Eye (tissue), 1 donor: ENCODE data around the gene OR6Q1.
"Not testable (repeated sequence)": the region's sequence is repeated elsewhere in the genome, so short reads cannot be mapped to it uniquely, and the experiment has no call there.

Experiments
- DNase-seq: peaks from one replicate; pipeline ENCODE4 v3.0.0-alpha.2; 2015

OR6Q1 gene, protein sequence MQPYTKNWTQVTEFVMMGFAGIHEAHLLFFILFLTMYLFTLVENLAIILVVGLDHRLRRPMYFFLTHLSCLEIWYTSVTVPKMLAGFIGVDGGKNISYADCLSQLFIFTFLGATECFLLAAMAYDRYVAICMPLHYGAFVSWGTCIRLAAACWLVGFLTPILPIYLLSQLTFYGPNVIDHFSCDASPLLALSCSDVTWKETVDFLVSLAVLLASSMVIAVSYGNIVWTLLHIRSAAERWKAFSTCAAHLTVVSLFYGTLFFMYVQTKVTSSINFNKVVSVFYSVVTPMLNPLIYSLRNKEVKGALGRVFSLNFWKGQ

DNA sequence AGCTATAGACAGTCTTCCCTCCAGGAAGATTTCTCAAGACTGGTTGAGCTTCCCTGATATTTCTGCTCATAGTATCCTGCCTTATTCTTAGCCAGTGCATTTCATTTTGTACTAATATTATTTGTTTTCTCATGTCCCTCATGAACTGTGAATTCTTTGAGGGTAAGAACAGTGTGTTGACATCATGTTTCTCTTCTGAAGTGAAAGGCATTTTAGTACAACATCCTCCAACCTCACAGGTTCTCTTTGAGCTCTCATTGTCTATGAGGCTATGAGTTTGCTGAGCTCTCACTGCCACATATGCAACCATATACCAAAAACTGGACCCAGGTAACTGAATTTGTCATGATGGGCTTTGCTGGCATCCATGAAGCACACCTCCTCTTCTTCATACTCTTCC lies at the start of gene OR6Q1:
Gene OR6Q1 (plus strand): TSS at position 301 of the 400 bp plus-strand sequence. CDS start 0 bp downstream, at position 301.
- no peak for DNase-seq

DNA sequence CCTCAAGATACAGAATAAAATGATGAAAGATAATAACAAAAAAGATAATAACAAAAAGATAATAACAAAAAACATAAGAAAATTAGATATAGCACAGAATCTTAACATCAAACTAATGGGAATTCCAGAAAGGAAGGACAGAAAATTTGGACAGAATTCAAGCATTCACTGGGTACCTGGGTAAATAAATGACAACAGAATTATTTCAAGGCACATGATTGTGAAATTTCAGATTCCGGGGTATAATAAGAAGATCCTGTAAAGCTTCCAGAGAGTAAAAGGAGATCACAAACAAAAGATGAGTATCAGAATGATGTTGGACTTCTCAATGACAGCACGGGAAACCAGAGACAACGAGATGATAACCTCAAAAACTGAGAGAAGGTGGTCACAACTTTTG lies 49.2 kb upstream of the OR6Q1 start:
- DNase-seq, result no peak

DNA sequence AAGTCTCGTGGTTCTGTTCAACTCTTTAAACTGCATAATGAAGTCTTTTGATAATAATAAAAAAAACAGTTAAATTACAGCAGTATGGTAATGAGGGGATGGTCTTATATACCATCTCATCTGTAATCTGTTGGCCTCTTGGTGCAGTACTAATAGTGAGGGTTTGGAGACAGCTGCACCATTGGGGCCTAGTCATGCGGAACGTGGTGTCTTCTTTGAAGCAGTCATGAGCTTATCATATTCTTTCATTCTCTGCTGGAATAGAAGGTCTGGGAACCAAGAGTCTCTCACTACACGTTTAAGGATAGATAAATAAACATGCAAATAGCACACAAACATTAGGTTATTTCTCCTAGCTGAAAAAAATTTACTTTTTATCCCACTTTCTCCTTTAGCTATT lies 48.0 kb upstream of the OR6Q1 start:
- DNase-seq, result peak; percentile 50

- peak; percentile 3 for DNase-seq
These were observed 47.6 kb upstream of the OR6Q1 start for GRCh38 chr11:57983191-57983590.

GRCh38 chr11:57999523-57999922 lies 31.2 kb upstream of the OR6Q1 start:
- DNase-seq, result not testable (repeated sequence)

DNA sequence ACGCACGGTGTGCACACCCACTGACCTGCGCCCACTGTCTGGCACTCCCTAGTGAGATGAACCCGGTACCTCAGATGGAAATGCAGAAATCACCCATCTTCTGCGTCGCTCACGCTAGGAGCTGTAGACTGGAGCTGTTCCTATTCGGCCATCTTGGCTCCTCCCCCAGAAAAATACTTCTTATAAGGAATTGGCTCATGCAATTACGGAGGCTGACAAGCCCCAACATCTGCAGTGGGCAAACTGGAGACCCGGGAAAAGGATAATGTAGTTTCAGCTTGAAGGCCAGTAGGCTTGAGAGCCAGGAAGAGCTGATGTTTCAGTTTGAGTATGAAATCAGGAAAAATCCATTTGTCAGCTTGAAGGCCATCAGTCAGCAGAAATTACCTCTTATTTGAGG lies 30.7 kb upstream of the OR6Q1 start:
- not testable (repeated sequence) for DNase-seq

- no peak for DNase-seq
These were observed 30.1 kb upstream of the OR6Q1 start for GRCh38 chr11:58000699-58001098.

DNA sequence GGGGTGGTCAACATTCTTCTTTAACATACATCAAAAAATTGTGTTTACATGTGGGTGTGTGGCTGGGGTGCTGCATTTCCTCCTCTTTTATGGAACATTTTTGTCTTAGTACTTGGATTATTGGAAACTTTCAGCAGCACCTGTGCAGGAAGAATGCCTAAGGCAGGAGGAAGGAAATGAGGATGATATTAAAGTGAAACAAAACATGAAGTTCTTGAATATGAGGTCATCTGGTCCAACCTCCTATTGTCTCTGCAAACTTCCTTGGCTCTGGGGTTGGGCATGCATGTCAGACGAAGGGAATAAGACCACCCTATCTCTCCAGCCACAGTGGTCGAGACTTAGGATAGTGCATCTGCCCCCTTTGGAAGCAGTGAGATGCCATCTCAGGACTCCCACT lies 27.7 kb upstream of the OR6Q1 start:
- DNase-seq, result no peak

GRCh38 chr11:58003591-58003990 lies 27.2 kb upstream of the OR6Q1 start:
- DNase-seq, result no peak

GRCh38 chr11:58004664-58005063 lies 26.1 kb upstream of the OR6Q1 start:
- DNase-seq, result no peak

GRCh38 chr11:58006940-58007339 lies 23.8 kb upstream of the OR6Q1 start:
- no peak for DNase-seq

GRCh38 chr11:58011771-58012170 lies 19.0 kb upstream of the OR6Q1 start:
- no peak for DNase-seq

GRCh38 chr11:58023435-58023931 lies 7.3 kb upstream of the OR6Q1 start, which contains the start of gene OR9Q1:
TSS of gene OR9Q1 (plus strand) at chr11:58023881. CDS start at chr11:58179445, 155,564 bp downstream.
- DNase-seq, result no peak

- no peak for DNase-seq
These were observed 6.1 kb upstream of the OR6Q1 start for GRCh38 chr11:58024601-58025091.

- no peak for DNase-seq
These were observed 3.4 kb upstream of the OR6Q1 start for GRCh38 chr11:58027341-58027740.

DNA sequence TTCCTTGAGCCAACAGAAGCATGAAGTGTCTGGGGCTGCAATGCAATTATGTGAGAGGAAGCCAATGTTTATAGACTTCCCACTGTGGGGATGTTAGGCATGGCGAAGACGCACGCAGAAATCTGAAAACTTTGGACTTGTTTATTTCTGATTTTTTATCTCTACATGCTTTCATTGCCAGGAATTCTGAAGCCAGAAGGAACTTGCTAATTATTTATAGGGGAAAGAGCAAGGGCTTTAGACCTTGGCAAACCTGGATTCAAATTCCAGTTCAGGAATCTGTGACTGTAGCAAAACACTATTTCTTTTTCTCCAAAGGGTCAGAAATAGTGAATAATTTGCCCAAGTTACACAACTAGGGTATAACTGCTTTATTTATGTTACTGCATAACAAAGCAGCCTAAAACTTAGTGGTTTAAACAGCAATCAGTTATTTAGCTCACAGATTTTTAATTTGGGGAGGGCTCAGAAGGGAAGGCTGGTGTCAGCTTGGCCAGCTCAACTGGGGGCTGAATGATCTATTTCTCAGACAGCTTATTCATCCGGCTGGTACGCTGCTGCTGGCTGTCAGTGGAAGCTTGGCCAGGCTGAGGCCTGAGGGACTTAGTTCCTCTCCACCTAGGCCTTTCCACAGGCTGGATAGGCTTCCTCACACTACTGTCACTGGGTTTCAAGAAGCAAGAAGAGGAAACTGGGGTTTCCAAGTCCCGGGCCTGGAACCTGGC lies 1.9 kb upstream of the OR6Q1 start:
- no peak for DNase-seq

GRCh38 chr11:58034471-58034870 lies 3.7 kb downstream of the OR6Q1 start:
- DNase-seq, result no peak

DNA sequence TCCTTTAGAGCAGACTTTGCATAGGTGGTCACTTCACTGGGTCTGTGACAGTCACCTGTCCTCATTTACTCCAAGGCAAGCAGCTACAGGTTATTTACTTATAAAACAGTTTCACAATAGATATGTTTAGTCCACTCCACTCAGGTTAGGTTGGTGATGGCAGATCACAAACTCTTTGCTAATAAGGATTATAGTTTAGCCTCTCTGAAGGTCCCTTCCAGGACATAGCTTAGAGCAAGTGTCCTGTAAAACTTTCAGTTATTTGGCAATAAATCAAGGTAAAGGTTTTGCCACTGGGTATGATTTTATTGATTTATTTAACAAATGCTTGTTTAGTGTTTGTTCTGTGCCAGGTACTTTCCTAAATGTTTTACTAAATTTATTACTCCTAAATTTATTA lies 8.8 kb downstream of the OR6Q1 start:
- no peak for DNase-seq

DNA sequence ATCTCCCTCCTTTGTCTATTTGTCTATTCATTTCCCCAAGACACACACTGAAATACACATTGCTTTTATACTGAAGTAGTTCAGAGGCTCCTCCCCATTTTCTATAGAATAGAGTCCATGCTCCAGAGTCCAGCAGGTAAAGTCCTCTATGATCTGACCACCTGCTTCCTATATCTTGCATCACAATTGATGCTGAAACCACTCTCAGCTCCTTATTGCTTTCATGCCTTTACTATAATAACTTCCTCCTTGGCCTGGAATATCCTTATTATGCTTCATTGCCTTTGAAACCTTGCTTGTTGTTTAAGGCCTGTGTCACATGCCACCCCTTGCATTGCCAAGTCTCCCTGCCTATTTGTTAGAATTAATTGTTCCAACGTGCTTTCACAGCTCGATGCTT lies 12.6 kb downstream of the OR6Q1 start:
- no peak for DNase-seq

DNA sequence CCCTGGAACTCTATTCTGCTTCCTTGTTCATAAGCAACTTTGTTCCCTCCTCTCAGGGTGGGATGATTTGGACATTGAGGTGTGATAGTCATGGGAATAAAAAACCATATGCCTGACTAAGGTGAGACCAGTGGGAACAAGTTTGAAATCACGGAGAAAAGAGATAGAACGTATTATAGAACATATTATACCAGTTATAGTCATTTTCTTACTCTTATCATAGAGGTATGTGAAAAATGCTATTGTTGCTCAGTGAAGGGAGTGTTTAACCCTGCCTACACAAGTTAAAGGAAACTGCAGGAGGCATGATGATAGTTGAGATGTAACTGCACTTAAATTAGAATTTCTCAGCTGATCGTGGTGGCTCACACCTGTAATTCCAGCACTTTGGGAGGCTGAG lies 15.5 kb downstream of the OR6Q1 start:
- no peak for DNase-seq

DNA sequence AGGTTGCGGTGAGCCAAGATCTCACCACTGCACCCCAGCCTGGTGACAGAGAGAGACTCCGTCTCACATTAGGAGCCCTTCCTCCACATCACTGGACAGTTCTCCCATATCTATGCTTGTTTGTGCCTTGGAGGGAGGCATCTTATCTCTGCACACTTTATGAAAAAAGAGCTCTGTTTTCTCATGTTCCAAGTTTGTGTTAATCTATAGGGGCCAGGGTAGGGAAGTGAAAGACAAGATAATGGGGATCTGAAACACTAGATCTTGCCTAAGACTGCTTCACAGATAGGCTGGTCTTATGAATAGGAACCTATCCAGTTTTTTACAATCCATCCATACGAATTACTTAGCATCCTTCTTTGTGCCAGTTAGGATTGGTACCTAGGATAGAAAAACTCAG lies 17.1 kb downstream of the OR6Q1 start:
- no peak for DNase-seq

DNA sequence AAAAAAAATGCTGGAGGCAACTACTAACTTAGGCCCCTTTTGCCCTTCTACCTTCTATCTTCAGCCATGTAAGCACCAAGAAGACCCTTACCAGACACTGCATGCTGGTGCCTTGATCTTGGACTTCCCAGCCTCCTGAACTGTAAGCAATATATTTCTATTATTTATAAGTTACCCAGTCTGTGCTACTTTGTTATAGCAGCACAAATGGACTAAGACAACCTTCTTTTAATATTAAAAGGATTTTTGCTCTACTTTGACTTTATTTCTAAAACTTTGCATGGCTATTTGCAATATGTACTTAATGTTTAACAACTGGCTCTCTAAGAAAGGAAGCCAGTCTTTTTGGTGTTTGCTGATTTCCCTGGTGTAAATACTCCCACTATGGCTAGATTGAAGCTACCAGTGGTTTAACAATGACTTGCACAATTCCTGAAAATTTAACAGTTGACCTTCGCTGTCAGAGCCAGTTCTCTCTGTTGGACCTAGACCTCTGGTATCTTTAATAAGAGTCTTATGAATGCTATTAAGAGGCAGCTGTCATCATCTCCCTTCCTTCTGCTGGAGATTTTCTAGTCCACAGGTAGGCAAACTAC lies 25.2 kb downstream of the OR6Q1 start:
- no peak for DNase-seq

GRCh38 chr11:58057481-58057880 lies 26.7 kb downstream of the OR6Q1 start:
- no peak for DNase-seq
